Measurements from ENCODE around the gene CD2. TPM values are rescaled to one million over a fixed set of nuclear protein-coding genes. Genes with fewer than 3 reads are reported as not detected.

Gene CD2
- polyA plus RNA-seq, 3 donors, result 0.89 to 3.6 (median 2.1) TPM

DNA sequence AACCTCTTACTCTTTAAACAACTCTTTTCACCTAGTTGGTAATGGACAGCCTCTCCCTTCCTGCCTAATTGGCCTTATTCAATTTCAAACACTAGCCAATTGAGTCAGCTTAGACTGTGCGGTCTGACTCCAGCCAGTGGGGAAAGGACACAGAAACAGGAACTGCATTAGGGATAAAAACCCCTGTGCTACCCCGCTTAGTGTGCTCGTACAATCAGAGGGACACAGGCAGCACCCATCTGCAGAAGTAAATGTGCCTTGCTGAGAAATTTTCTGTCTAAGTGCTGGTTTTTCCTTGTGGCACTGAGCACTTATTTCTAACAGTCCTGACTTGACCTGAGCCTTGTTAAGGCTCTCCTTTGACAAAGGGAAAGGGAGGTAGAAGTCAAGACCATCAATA is 6.0 kb upstream of the CD2 start:
- Histone ChIP-seq H3K36me3 (replicated peaks in 1 of 2; ENCODE audit: control insufficient read depth in 1 of 2, insufficient read depth in 2 of 2, low read length in 2 of 2) (peaks cover 0 to 27% of the 10 kb centered on the region in 2 donors), H4K20me1 (ENCODE audit: insufficient read depth, low read length) (no peaks in the 10 kb centered on the region), H3K9ac (ENCODE audit: insufficient read depth, low read length, poor library complexity, severe bottlenecking) (no peak overlapping the region), H2AFZ (ENCODE audit: insufficient read depth, low read depth, low read length, poor library complexity, severe bottlenecking) (no peak overlapping the region), H3K27ac (ENCODE audit: low read depth in 1 of 2, low read length in 2 of 2) (no peak overlapping the region), H3K4me2 (replicated peaks; ENCODE audit: extremely low read depth, low read length, poor library complexity, severe bottlenecking) (no peak overlapping the region), H3K79me2 (ENCODE audit: insufficient read depth, low read length) (no peaks in the 10 kb centered on the region), H3K9me3 (replicated peaks in 1 of 2; ENCODE audit: control insufficient read depth in 1 of 2, insufficient read depth in 1 of 2, low read length in 2 of 2) (peaks cover 48 to 68% of the 10 kb centered on the region in 2 donors), H3K4me1 (ENCODE audit: control insufficient read depth in 1 of 2, insufficient read depth in 2 of 2, low read length in 2 of 2) (peaks cover 19 to 27% of the 10 kb centered on the region in 2 donors), H3K27me3 (ENCODE audit: control insufficient read depth in 2 of 2, insufficient read depth in 2 of 2, low read length in 2 of 2) (no peaks in the 10 kb centered on the region), H3K4me3 (replicated peaks in 1 of 3; ENCODE audit: low read depth in 2 of 3, low read length in 3 of 3) (peak overlapping the region in 1 of 3 experiments; percentile 12)
- peak overlapping the region in 1 of 7 donors; percentile 57 for H3K27ac Mint-ChIP-seq
- intact Hi-C loops (cut with micrococcal nuclease), result no loop called here
- H3K36me3 Mint-ChIP-seq, result peaks cover 7 to 12% of the 10 kb centered on the region in 2 donors
- peaks cover 2 to 4% (median 3%) of the 10 kb centered on the region in 3 donors for H3K27me3 Mint-ChIP-seq (ENCODE audit: low read depth in 3 of 3)
- WGBS (ENCODE audit: insufficient coverage), result 100% methylated on average over 3 of the region's 3 CpGs
- peaks cover 44 to 70% (median 64%) of the 10 kb centered on the region in 7 donors for H3K9me3 Mint-ChIP-seq
- no peak for DNase-seq
- TF ChIP-seq, protein P1, sequence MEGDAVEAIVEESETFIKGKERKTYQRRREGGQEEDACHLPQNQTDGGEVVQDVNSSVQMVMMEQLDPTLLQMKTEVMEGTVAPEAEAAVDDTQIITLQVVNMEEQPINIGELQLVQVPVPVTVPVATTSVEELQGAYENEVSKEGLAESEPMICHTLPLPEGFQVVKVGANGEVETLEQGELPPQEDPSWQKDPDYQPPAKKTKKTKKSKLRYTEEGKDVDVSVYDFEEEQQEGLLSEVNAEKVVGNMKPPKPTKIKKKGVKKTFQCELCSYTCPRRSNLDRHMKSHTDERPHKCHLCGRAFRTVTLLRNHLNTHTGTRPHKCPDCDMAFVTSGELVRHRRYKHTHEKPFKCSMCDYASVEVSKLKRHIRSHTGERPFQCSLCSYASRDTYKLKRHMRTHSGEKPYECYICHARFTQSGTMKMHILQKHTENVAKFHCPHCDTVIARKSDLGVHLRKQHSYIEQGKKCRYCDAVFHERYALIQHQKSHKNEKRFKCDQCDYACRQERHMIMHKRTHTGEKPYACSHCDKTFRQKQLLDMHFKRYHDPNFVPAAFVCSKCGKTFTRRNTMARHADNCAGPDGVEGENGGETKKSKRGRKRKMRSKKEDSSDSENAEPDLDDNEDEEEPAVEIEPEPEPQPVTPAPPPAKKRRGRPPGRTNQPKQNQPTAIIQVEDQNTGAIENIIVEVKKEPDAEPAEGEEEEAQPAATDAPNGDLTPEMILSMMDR (IDR thresholded peaks at IDR 0.05), result no peak
- H3K4me1 Mint-ChIP-seq, result peaks cover 19% of the 10 kb centered on the region
- no peak overlapping the region for H3K4me3 Mint-ChIP-seq

DNA sequence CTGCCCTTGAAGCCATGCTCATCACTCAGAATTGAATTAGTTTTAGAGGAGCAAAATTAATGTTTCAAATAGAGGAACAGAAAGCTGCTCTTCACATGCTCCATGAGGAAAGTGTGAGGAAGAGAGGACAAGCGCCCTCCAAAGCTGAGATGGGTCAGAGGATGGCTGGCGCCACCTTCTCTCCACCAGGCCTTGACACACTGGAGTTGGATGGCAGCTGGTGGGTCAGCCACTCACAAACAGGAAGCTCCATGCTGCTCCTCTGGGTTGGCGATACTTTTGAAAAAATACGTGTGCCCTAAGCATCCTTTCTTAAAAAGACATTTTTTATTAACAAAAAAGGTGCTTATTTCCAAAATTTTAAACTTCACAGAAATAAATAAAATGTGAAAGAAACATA is 3.1 kb upstream of the CD2 start:
- 0% methylated on average over 1 of the region's 4 CpGs for WGBS (ENCODE audit: insufficient coverage)
- intact Hi-C loops (cut with micrococcal nuclease), result no loop called here
- Mint-ChIP-seq H3K36me3 (peaks cover 1 to 7% of the 10 kb centered on the region in 2 donors), H3K4me1 (peaks cover 46% of the 10 kb centered on the region), H3K9me3 (peaks cover 21 to 41% (median 36%) of the 10 kb centered on the region in 7 donors), H3K27ac (peak overlapping the region in 5 of 7 donors; percentile 23 to 66 (median 50)), H3K4me3 (peak overlapping the region in 1 of 2 donors; percentile 40), H3K27me3 (ENCODE audit: low read depth in 3 of 3) (peaks cover 2 to 3% (median 3%) of the 10 kb centered on the region in 3 donors)
- peak overlapping the region in 1 of 2 donors; percentile 64 for H3K27ac ChIP-seq (ENCODE audit: low read depth in 1 of 2, low read length in 2 of 2)
- peaks cover 25 to 40% of the 10 kb centered on the region in 2 donors for H3K9me3 ChIP-seq (replicated peaks in 1 of 2; ENCODE audit: control insufficient read depth in 1 of 2, insufficient read depth in 1 of 2, low read length in 2 of 2)
- H4K20me1 ChIP-seq (ENCODE audit: insufficient read depth, low read length), result no peaks in the 10 kb centered on the region
- no peak overlapping the region for H2AFZ ChIP-seq (ENCODE audit: insufficient read depth, low read depth, low read length, poor library complexity, severe bottlenecking)
- DNase-seq, result peak in 2 of 3 donors; percentile 31 to 35
- H3K4me1 ChIP-seq (ENCODE audit: control insufficient read depth in 1 of 2, insufficient read depth in 2 of 2, low read length in 2 of 2), result peaks cover 48 to 55% of the 10 kb centered on the region in 2 donors
- H3K79me2 ChIP-seq (ENCODE audit: insufficient read depth, low read length), result no peaks in the 10 kb centered on the region
- H3K4me2 ChIP-seq (replicated peaks; ENCODE audit: extremely low read depth, low read length, poor library complexity, severe bottlenecking), result peak overlapping the region; percentile 43
- no peak overlapping the region for H3K9ac ChIP-seq (ENCODE audit: insufficient read depth, low read length, poor library complexity, severe bottlenecking)
- H3K36me3 ChIP-seq (replicated peaks in 1 of 2; ENCODE audit: control insufficient read depth in 1 of 2, insufficient read depth in 2 of 2, low read length in 2 of 2), result peaks cover 0 to 18% of the 10 kb centered on the region in 2 donors
- peak overlapping the region in 1 of 3 experiments; percentile 37 for H3K4me3 ChIP-seq (replicated peaks in 1 of 3; ENCODE audit: low read depth in 2 of 3, low read length in 3 of 3)
- H3K27me3 ChIP-seq (ENCODE audit: control insufficient read depth in 2 of 2, insufficient read depth in 2 of 2, low read length in 2 of 2), result no peaks in the 10 kb centered on the region
- TF ChIP-seq, protein P1 (IDR thresholded peaks at IDR 0.05), result no peak
